ENCODE results near the gene HJV. TPM values are rescaled to one million over a fixed set of nuclear protein-coding genes. Genes with fewer than 3 reads are reported as not detected.
A peak's percentile ranks its signal among the peaks of the same experiment; 100 is the strongest.

Gene HJV
- total and polyA plus RNA-seq, 2 of the 8 experiments (the other 6 are each of a cell fraction or from before 2014, with no cell fraction given), result 0.32 to 0.70 TPM

DNA sequence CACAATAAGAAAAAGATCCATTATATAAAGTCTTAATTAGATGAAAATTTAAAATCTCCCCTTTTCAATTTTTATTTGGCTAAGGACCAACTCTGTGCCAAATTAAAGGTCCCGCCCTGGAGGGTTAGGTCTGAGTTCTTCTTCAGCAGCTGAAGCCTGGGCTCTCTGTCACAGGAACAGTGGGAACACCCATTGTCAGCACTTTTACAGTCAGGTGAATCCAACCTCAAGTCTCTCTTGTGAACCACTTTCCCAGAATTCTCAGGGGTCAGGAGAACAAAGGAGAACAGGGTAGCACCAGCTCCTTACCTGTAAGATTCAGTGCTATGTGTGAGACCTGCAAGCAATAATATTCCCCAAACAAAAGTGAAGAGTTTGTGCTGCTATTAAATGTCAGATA is 25.1 kb upstream of the HJV start:
- no peaks in the 10 kb centered on the region for H3K23me2 ChIP-seq (ENCODE audit: low read depth, low read length)
- H2BK5ac ChIP-seq (ENCODE audit: low read depth, low read length), result no peak overlapping the region
- peak overlapping the region; percentile 36; the same call in 1 of the 2 replicates for H2AFZ ChIP-seq (ENCODE audit: low read length)
- no peak overlapping the region for H3K56ac ChIP-seq (replicated peaks; ENCODE audit: insufficient read length, low read depth, low read length)
- no peak overlapping the region for H4K8ac ChIP-seq (ENCODE audit: extremely low read depth, insufficient read depth, low read length)
- no peak overlapping the region for H3K23ac ChIP-seq (ENCODE audit: insufficient read length)
- H4K91ac ChIP-seq (replicated peaks; ENCODE audit: insufficient read length, low read length), result no peak overlapping the region
- no peaks in the 10 kb centered on the region for H3K4me1 ChIP-seq (replicated peaks in 1 of 4; ENCODE audit: control insufficient read depth in 3 of 4, insufficient read depth in 4 of 4, low read length in 3 of 4)
- H3K9ac ChIP-seq (replicated peaks in 1 of 4; ENCODE audit: extremely low read depth in 1 of 4, low read depth in 3 of 4, low read length in 3 of 4), result no peak overlapping the region
- no peaks in the 10 kb centered on the region for H3K36me3 ChIP-seq (ENCODE audit: control insufficient read depth in 2 of 4, insufficient read depth in 4 of 4, low read length in 3 of 4)
- no peaks in the 10 kb centered on the region for H3K79me1 ChIP-seq (ENCODE audit: low read depth, low read length)
- H3K4me3 ChIP-seq (ENCODE audit: extremely low read depth in 1 of 4, insufficient read depth in 2 of 4, low read depth in 3 of 4, low read length in 4 of 4), result no peak overlapping the region
- 95% methylated on average over 1 of the region's 1 CpG; no CpG with 5 or more reads in 1 of the 2 experiments for WGBS, 2 experiments (ENCODE audit: extremely low coverage in 1 of 2, insufficient coverage in 1 of 2, insufficient read length in 1 of 2, insufficient replicate concordance in 2 of 2, low coverage in 1 of 2, low lambda C conversion rate in 2 of 2, missing lambda C conversion rate in 1 of 2)
- H3K4ac ChIP-seq (replicated peaks; ENCODE audit: insufficient read length, low read depth, low read length), result no peak overlapping the region
- no peak overlapping the region for H2BK15ac ChIP-seq (ENCODE audit: low read length)
- H2BK20ac ChIP-seq (ENCODE audit: low read length), result no peak overlapping the region
- CTCF ChIA-PET (ENCODE audit: partially characterized antibody), result interaction anchor here (1.9 kb wide), 1 partner anchor 21 kb away, joined by 3 read pairs; no protein-coding TSS in a partner anchor
- H3K9me3 ChIP-seq (ENCODE audit: insufficient read depth in 2 of 2, low read depth in 1 of 2, low read length in 1 of 2), result no peaks in the 10 kb centered on the region
- no peaks in the 10 kb centered on the region for H4K20me1 ChIP-seq (replicated peaks in 1 of 2; ENCODE audit: control insufficient read depth in 1 of 2, insufficient read depth in 2 of 2, low read length in 2 of 2)
- no peak overlapping the region for H3K14ac ChIP-seq (ENCODE audit: insufficient read length)
- DNase-seq (ENCODE audit: low read depth in 1 of 2, low spot score in 2 of 2) (no peak), FAIRE-seq (no peak)
- H4K5ac ChIP-seq (ENCODE audit: insufficient read length, low read depth, low read length), result no peak overlapping the region
- POLR2A ChIA-PET (ENCODE audit: partially characterized antibody), result interaction anchor here (9.7 kb wide), 1 partner anchor 11 kb away, joined by 284 read pairs; no protein-coding TSS in a partner anchor
- no peak overlapping the region for H3K27ac ChIP-seq (ENCODE audit: low read depth, low read length)
- H2BK120ac ChIP-seq (replicated peaks; ENCODE audit: low read depth, low read length), result no peak overlapping the region
- no peaks in the 10 kb centered on the region for H3K79me2 ChIP-seq (ENCODE audit: control insufficient read depth in 1 of 2, insufficient read depth in 2 of 2, low read length in 2 of 2)
- no peaks in the 10 kb centered on the region for H3K27me3 ChIP-seq (replicated peaks in 1 of 4; ENCODE audit: control insufficient read depth in 3 of 4, extremely low read depth in 1 of 4, insufficient read depth in 3 of 4, low read length in 3 of 4)
- H3K4me2 ChIP-seq (ENCODE audit: insufficient read depth in 1 of 2, low read depth in 2 of 2, low read length in 2 of 2), result no peak overlapping the region
- H2AK5ac ChIP-seq (ENCODE audit: low read depth, low read length), result no peak overlapping the region
- peak overlapping the region; percentile 5; the same call in 1 of the 2 replicates for H2BK12ac ChIP-seq (ENCODE audit: low read depth, low read length)
- no peak overlapping the region for H3K18ac ChIP-seq (ENCODE audit: extremely low read depth, low read length)
- TF ChIP-seq POLR2A (IDR thresholded peaks at IDR 0.05; ENCODE audit: control extremely low read depth in 1 of 2, low read depth in 2 of 2, low read length in 2 of 2) (no peak), CBX8 (IDR thresholded peaks at IDR 0.05; ENCODE audit: borderline replicate concordance, low read depth, low read length) (no peak), GTF2F1 (IDR thresholded peaks at IDR 0.05; ENCODE audit: borderline replicate concordance, low read depth, low read length) (no peak), RFX5 (IDR thresholded peaks at IDR 0.05; ENCODE audit: borderline replicate concordance, low read depth, low read length) (no peak), SP1 (IDR thresholded peaks at IDR 0.05; ENCODE audit: low read depth, low read length) (no peak), RXRA (IDR thresholded peaks at IDR 0.05; ENCODE audit: insufficient read depth, low read depth, low read length) (no peak), CREB1 (IDR thresholded peaks at IDR 0.05) (no peak), TCF12 (IDR thresholded peaks at IDR 0.05; ENCODE audit: low read depth, low read length) (no peak), SIN3A (conservative IDR thresholded peaks at IDR 0.05 in 1 of 2, IDR thresholded peaks at IDR 0.05 in 1 of 2; ENCODE audit: low read depth in 1 of 2, low read length in 2 of 2) (no peak), ATF3 (IDR thresholded peaks at IDR 0.05; ENCODE audit: insufficient read depth, low read depth, low read length) (no peak), CTBP2 (IDR thresholded peaks at IDR 0.05; ENCODE audit: borderline replicate concordance, insufficient read depth, insufficient read length, low read length) (no peak), HDAC6 (IDR thresholded peaks at IDR 0.05; ENCODE audit: low read depth, low read length) (no peak)
